PC-9 (cell line): Measurements from ENCODE around the gene ZBTB7C. TPM values are rescaled to one million over a fixed set of nuclear protein-coding genes. Genes with fewer than 3 reads are reported as not detected.

Experiments
- BruUV-seq: library from RNA; stranded (reverse); fragments of 400-500 nt; replicated peaks from 2 replicates; lab custom pipeline; 2021; lab: Mats Ljungman, UMichigan
- CTCF ChIA-PET: fragments of 300-600 bp; sonication (Branson Sonifier 250); formaldehyde crosslinking; loops from one replicate; lab custom pipeline; 2022; ENCODE audit warnings: antibody characterized with exemption; lab: Charles Lee
- POLR2A ChIA-PET: fragments of 300-600 bp; sonication (Branson Sonifier 250); formaldehyde crosslinking; loops from one replicate; lab custom pipeline; 2022; ENCODE audit warnings: antibody characterized with exemption; ENCODE audit not compliant: unreplicated experiment; lab: Charles Lee
- DNase-seq, 2 experiments: peaks; one replicate each; pipeline versions ENCODE4 v3.0.0 to v3.0.0-alpha.2; 2015 to 2022; ENCODE audit warnings: mixed read lengths in 1 of 2
- H2AFZ ChIP-seq: fragments of 200-600 bp; sonication (generic); 2 replicates; pipeline ENCODE4 v1.8.1; 2017; ENCODE audit warnings: antibody characterized with exemption
- H3F3A ChIP-seq: fragments of 200-600 bp; sonication (generic); 2 replicates; pipeline ENCODE4 v1.8.1; 2017; ENCODE audit warnings: antibody characterized with exemption, mild to moderate bottlenecking, low read depth; ENCODE audit not compliant: insufficient read depth
- H3K27ac ChIP-seq: fragments of 200-600 bp; sonication (generic); 2 replicates; pipeline ENCODE4 v1.6.1; 2016; ENCODE audit warnings: mixed run types
- H3K27me3 ChIP-seq: fragments of 200-600 bp; sonication (generic); 2 replicates; pipeline ENCODE4 v1.6.1; 2016; ENCODE audit warnings: low read depth, mixed run types; ENCODE audit not compliant: insufficient read depth
- H3K36me3 ChIP-seq: fragments of 200-600 bp; sonication (generic); 2 replicates; pipeline ENCODE4 v1.6.1; 2016; ENCODE audit warnings: low read depth, mixed run types
- H3K4me1 ChIP-seq: fragments of 200-600 bp; sonication (generic); replicated peaks from 2 replicates; pipeline ENCODE4 v1.6.1; 2016; ENCODE audit warnings: mixed run types; ENCODE audit not compliant: insufficient read depth
- H3K4me2 ChIP-seq: fragments of 200-600 bp; sonication (generic); 2 replicates; pipeline ENCODE4 v1.6.1; 2017; ENCODE audit warnings: mixed run types
- H3K4me3 ChIP-seq: fragments of 200-600 bp; sonication (generic); 2 replicates; pipeline ENCODE4 v1.6.1; 2016; ENCODE audit warnings: mixed run types
- H3K79me2 ChIP-seq: fragments of 200-600 bp; sonication (generic); 2 replicates; pipeline ENCODE4 v1.6.1; 2017; ENCODE audit warnings: low read depth, mixed run types
- H3K9me2 ChIP-seq: fragments of 200-600 bp; sonication (generic); 2 replicates; pipeline ENCODE4 v1.8.1; 2017; ENCODE audit warnings: mild to moderate bottlenecking; ENCODE audit not compliant: insufficient read depth
- H3K9me3 ChIP-seq: fragments of 200-600 bp; sonication (generic); 2 replicates; pipeline ENCODE4 v1.8.1; 2016; ENCODE audit warnings: low read depth; ENCODE audit not compliant: insufficient read depth
- H4K20me1 ChIP-seq: fragments of 200-600 bp; sonication (generic); 2 replicates; pipeline ENCODE4 v1.8.1; 2017; ENCODE audit not compliant: insufficient read depth
- CTCF ChIP-seq: fragments of 200-600 bp; sonication (generic); conservative IDR thresholded peaks from 2 replicates; pipeline ENCODE4 v1.6.1; 2017; ENCODE audit warnings: mixed run types, antibody characterized with exemption, mild to moderate bottlenecking, moderate library complexity
- EZH2 ChIP-seq: fragments of 200-600 bp; sonication (generic); IDR thresholded peaks from 2 replicates; pipeline ENCODE4 v1.8.0; 2017; ENCODE audit warnings: antibody characterized with exemption, low read depth
- intact Hi-C: fragments of 100-400 bp; cut with micrococcal nuclease; formaldehyde crosslinking; loops from one replicate; pipeline ENCODE4 v1.10.0; 2022; ENCODE audit not compliant: unreplicated experiment
- total RNA-seq: library from RNA; stranded (reverse); gene quantifications from 2 replicates; pipeline ENCODE4 v1.2.3, GENCODE V29; 2021

The ZBTB7C gene
- total RNA-seq, 1 experiment from 2014 or later: not detected

DNA sequence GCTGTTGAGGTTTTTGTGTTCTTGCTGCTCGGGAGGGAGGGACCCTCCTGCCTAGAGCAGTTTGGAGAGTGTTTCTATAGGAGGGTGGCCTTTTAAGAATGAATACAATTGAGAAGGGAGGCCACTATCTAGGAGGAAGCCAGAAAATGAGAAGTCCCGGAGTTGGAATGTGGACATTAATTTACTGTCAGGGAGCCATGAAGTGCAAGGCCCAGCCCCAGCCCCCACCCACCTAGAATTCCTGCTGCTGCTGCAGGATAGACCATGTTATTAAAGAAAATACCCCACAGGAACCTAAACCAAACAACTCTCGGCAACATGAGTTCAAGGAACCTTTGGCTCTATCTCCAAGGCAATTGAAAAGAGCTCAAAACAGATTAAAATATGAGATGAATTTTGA, 46.0 kb downstream of the ZBTB7C start:
- BruUV-seq: no TSS peak
- CTCF ChIA-PET: no interaction called here
- no peaks in the 10 kb centered on the region for H3K36me3 ChIP-seq
- no peak overlapping the region for H3K4me2 ChIP-seq
- H3K27ac ChIP-seq: no peak overlapping the region
- no peaks in the 10 kb centered on the region for H3K27me3 ChIP-seq
- H3K9me2 ChIP-seq: no peaks in the 10 kb centered on the region
- no peak for DNase-seq
- no peaks in the 10 kb centered on the region for H3K4me1 ChIP-seq
- POLR2A ChIA-PET: no interaction called here
- H3K79me2 ChIP-seq: no peaks in the 10 kb centered on the region
- H4K20me1 ChIP-seq: no peaks in the 10 kb centered on the region
- no peak overlapping the region for H3K4me3 ChIP-seq
- intact Hi-C loops: no loop called here
- H2AFZ ChIP-seq: no peak overlapping the region
- TF ChIP-seq CTCF (no peak), EZH2 (no peak)
- 0 out of 2 replicates have a peak, but pooled peaks cover 5% of the 10 kb centered on the region for H3K9me3 ChIP-seq
- no peaks in the 10 kb centered on the region; the same call in 1 of the 2 replicates for H3F3A ChIP-seq

- peaks cover 9% of the 10 kb centered on the region; the same call in 1 of the 2 replicates for H3F3A ChIP-seq
- ChIA-PET POLR2A (no interaction called here), CTCF (no interaction called here)
- no peaks in the 10 kb centered on the region for H3K36me3 ChIP-seq
- no peaks in the 10 kb centered on the region for H3K79me2 ChIP-seq
- TF ChIP-seq EZH2 (no peak), CTCF (no peak)
- no peak overlapping the region for H3K27ac ChIP-seq
- no peaks in the 10 kb centered on the region for H3K27me3 ChIP-seq
- no peaks in the 10 kb centered on the region for H3K9me2 ChIP-seq
- peaks cover 13% of the 10 kb centered on the region for H3K4me1 ChIP-seq
- no peak for DNase-seq
- no peak overlapping the region for H2AFZ ChIP-seq
- H3K9me3 ChIP-seq: 0 out of 2 replicates have a peak, but pooled peaks cover 5% of the 10 kb centered on the region
- H3K4me2 ChIP-seq: no peak overlapping the region
- intact Hi-C loops: no loop called here
- no peaks in the 10 kb centered on the region for H4K20me1 ChIP-seq
- BruUV-seq: no TSS peak
- H3K4me3 ChIP-seq: no peak overlapping the region
Observed at GRCh38 chr18:48361801-48362200, 47.4 kb downstream of the ZBTB7C start.

DNA sequence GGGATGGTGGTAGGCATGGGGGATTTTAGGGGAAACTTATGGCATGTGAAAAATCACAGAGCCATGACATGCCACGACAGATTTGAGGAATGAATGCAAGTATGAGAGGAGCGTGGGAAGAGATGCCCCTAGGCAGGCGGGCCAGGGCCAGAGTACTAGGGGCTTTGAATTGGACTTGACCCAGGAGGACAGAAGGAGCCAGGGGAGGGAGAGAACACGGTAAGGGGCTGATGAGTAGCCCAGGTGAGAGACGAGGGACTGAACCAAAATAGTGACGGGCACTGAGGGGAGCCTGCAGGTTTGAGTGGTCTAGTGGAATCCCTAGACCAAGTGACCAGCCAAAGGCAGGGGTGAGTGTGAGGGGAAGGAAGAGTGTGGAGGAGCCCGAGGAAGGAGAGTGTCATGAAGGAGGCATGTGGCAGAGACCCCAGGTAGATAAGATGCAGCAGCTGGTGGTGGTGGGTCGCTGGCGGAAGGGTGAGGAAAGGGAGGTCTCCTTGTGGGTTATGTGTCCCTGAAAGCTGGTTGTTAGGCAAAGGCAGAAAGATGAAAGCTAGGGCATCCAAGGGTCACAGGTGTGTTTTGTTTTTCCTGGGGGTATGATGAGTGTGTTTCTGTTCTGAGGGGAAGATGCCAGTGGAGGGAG, 48.7 kb downstream of the ZBTB7C start:
- CTCF ChIA-PET: no interaction called here
- Histone ChIP-seq H3K27ac (no peak overlapping the region), H3K4me2 (no peak overlapping the region), H3K79me2 (no peaks in the 10 kb centered on the region), H3K4me3 (no peak overlapping the region), H4K20me1 (no peaks in the 10 kb centered on the region), H3K36me3 (no peaks in the 10 kb centered on the region), H3F3A (peaks cover 11% of the 10 kb centered on the region; the same call in 1 of the 2 replicates), H3K4me1 (peaks cover 26% of the 10 kb centered on the region), H3K9me3 (0 out of 2 replicates have a peak, but pooled peaks cover 5% of the 10 kb centered on the region), H3K27me3 (no peaks in the 10 kb centered on the region), H2AFZ (no peak overlapping the region), H3K9me2 (no peaks in the 10 kb centered on the region)
- intact Hi-C loops: no loop called here
- POLR2A ChIA-PET: no interaction called here
- no TSS peak for BruUV-seq
- DNase-seq: no peak
- no peak for TF ChIP-seq EZH2
- TF ChIP-seq CTCF: no peak
